Embryonic facial prominence (tissue), 1 donor: ENCODE measurements around the gene POLL.
"Not testable (repeated sequence)": the region's sequence is repeated elsewhere in the genome, so short reads cannot be mapped to it uniquely, and the experiment has no call there.

Experiments used
- DNase-seq: peaks from one replicate; pipeline ENCODE4 v3.0.0-alpha.2; 2016; ENCODE audit errors: extremely low spot score

POLL gene

DNA sequence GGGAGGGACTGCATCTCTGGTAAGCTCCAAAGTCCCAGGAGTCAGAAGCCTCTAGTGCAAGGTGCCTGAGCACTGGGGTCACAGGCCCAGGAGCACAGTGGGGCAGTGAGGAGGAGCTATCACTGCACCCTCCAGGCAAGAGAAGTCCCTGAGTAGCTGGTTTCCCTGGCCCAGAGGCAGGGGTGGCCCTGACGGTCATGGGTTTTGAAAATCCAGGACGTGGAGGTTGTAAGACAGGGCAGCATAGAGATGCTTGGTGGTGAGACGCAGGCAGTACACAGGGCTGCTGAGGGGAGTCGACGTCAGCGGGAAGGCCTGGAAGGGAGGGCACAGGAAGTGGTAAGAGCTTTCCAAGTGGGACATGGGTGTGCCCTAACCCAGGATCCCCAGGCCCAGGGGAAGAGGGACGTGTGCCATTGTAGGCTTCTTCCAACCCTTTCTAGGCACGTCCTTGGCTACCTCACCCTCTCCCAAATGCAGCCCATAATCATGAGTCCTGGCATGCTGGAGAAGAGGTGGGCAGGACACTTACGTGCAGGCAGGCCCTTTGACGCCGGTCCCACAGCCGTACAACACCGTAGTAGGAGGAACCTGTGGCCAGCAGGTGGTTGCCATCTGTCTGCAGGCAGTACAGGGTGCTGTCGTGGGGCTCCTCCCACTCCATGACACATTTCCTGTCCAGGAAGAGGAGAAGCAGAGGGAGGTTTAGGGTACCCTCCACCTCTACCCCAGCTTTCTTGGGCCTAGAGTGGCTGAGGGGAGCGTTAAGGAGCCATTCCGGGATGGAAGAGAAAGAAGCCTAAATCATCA, 23.2 kb upstream of the POLL start:
- no peak for DNase-seq

DNA sequence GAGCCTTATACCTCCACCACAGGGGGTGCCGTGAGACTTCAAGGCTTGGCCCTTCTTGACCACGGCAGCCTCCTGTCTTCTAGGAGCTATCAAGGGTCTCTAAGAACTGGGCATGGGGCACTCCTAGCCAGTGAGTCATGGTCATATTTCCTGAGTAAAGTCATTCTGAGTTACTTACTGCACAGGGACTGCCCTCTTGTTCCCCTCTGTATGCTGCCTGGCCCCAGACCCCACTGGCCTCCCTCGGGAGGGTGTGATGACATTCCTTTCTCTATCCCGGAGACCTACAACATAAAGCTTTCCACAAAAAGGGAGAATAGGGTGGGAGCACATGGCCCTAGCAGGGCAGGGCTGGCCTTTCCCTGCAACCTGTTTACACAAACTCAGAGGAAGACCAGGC, 21.4 kb upstream of the POLL start:
- DNase-seq: no peak

DNA sequence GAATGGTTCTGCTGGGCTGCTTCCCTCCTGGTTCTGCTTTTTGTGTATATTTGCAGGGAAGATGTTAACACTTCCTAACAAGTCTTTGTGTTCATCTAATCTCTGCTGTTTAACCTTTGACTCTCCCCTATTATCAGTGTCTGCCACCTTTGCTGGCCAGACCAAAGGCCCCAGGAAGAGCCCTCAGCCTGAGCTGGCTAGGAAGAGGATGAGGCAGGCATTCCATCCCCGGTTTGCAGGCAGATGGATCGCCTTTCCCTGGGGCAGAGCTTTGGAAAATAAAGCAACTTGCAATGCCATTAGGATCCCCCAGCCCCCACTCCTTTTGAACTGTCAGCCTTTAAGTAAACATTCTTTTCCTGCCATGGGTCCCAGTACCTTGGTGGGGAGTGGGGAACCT, 19.1 kb upstream of the POLL start:
- DNase-seq: no peak

DNA sequence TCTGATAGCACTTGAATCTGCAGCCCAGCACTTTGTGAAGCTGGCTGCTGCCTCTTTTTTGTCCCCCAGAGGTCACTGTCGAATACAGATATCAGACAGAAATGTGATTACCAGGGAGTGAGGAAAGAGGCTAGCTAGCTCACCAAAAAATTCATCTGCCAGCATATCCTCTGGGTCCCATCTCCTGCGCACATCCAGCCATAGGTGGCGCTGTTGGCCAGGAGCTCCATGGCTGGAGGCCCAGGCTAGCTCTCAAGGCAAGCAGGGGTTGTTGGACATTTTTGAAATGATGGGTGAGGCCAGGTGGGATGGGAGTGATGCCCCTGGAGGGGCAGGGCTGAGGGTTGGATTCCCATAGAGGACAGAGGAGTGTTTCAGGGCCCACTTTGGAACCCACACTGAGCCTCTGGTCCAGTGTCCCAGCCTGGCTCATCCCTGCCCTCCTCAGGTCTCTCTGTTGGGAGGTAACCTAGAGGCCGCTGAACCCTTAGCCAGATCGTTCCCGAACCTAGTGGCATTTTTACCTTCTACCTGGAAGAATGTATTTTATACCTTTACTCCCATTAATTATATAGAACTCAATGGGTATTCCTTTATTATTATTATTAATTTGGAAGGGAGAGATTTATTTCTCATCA, 14.8 kb upstream of the POLL start:
- DNase-seq: no peak

DNA sequence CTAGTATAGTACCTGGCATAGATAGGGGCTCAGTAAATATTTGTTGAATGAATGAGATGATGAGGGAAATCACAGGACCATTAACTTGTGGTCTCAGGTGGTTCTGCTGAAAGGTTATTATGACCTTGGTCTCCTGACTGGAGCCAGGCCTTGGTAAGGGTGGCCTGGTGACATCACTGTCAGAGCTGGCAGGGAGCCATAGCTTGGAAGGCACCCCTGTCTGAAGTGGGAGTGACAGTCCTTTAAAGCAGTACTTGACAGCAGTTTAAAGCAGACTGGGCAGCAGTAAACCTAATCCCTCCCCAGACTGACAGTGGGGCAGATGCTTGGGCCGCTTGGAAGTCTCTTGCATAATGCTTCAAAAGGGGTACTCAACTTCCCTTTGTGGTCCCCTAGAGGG, 13.5 kb upstream of the POLL start:
- DNase-seq: no peak

DNA sequence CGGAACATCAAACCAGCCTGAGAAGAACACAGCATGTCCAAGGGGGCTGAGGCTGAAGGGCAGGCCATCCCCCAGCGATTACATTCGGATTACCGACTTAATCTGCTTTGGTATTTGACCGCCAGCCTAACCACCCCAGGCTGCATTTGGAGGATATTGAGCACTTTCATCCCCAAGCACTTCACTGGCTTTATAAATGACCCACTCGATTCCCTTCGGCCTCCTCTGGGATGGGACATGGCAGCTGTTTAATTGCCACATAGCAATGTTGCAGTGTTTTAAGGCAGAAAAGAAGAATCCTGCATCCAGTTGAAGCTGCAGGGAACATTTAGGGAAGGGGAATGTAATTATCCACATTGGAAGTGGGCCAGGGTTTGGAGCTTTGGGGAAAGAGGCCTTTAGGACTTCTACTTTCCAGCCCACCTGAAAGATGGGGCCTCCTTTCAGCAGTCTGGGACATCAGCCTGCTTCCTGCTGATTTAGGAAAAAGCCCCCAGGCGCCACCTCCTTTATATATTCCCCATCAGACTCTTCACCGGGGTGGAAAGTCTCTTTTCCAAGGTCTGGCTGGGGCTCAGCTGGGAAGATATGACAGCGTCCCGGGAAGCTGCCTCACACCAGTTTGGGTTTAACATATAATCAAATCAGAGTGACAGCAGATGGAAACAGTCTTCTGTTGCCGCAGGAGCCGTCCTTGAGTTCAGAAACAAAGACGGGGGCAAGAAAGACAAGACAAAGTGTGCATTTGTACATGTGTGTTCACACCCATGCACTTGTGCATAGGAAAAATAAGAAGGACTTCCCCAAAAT, 9.2 kb upstream of the POLL start:
- no peak for DNase-seq

DNA sequence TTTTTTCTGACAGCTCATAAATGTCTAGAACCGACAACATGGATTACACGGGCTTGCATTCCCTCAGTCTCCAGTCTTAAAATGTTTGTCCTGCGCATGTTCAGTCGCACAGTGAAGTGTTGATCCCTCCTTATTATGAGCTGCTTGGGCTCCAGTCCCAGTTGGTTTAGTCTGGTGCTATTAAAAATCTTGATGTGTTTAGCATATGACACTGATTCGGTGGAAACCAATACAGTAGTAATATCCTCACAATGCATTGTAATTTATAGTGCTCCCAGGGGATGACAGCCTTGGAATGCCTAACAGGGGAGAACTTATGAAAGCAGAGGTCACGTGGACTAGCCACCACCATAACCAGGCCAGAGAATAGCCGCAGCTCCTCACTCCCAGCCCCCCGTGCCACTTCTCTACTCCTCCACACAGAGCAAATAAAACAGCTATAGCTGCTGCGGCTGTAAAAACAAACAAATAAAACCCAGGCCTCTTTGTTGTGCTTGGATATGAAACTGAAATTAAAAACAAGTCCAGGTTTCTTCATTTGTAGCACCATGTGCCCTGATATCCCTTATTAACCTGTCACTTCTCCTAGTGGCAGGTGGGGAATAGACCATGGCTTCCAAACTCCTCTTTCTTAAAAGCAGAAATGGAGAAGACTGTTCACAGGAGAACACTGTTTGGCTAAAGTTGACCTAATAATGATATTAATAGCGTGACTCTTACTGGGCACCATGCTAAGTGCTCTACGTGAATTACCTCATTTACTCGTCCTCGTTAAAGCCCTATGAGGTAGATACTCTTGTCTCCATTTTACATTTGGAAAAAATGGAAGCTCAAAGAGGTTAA, 7.8 kb upstream of the POLL start:
- no peak for DNase-seq

DNA sequence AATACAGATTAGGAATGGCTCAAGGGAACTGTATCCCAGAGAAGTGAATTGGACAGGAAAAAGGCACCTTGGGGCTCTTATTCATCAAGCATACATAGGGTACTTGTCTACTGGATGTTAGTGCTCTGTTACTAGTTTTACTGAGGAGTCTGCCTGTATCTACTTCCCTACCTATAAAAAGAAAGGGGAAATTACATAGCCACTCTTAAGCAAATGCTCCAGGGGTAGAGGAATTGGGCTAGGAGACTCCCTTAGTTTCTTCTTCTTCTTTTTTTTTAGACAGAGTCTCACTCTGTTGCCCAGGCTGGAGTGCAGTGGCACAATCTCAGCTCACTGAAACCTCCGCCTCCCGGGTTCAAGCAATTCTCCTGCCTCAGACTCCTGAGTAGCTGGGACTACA, 5.3 kb upstream of the POLL start:
- not testable (repeated sequence) for DNase-seq

DNA sequence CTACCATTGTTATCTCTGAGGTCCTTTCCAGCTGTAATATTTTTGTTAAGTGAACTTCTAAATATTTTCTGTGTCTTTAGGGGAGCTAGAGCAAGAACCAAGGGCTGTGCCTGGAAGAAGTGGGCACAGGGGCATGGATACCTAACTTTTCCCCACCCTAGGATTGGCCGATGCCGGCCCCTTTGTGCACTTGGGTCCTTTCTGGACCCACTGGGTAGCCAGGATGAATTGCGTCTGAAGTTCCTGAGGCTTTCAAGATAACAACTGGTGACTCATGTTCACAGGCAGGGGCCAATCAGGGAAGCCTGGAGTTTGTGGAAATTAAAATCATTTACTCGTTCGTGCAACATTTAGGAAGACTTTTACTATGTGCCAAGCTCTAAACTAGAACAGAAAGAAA, 822 bp upstream of the POLL start:
- no peak for DNase-seq

DNA sequence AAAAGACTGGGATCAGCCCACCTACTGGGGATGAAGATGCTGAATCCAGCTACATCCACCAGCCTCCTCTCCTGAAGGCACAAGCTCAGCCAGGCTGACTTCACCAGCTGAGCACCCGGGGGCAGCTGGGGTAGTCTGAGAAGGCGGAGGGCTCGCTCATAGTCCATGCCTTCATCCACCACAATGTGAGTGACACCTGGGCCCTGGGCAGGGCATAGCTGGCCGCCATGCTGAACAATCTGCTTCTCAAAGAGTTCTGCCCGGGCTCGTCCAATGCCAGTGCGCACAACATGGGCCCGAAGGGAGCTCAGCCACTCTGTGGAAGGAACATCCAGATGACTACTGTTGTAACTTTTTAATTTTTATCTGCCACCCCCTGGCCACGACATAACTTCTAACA, 2.2 kb downstream of the POLL start:
- DNase-seq: no peak

DNA sequence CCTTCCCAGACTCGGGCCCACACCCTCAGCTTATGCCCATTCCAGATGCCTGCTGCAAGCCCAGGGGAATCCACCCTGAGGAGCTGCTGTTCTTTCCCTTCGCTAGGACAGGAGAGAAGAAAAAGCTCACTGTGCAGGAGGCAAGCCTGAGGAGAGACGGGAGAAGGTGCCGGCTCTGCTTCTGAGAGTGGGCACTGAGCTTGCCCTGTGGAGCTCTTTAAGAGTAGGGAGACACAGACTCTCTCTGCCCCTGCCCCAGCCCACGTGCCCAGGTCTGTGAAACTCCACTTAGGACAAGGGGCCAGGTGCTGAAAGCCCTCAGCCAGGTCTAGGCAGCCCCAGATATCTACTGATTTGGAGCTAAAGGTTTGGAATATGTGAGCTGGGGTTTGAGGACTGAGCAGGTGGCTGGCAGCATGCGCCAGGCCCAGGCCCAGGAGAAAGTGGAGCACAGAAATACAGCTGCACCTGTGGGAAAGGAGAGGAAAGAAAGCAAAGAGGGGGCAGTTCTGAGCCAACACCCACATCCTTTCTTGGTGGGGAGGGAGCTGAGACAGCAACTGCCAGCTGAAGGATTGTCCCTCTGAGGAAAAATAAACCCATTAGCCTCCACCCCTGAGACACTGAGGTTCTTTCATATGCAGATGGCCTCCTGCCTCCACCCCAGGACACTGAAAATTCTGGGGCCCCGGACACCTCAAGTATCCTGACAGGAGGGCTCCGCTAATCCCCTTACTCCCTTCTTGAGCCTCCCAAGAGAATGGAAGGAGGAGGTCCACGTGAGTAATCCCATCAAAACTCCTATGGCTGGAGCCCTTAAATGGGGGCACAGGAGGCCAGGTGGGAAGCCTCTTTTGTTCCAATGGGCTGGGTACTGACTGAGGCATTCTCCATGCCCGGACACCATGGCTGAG, 7.3 kb downstream of the POLL start:
- DNase-seq: no peak

DNA sequence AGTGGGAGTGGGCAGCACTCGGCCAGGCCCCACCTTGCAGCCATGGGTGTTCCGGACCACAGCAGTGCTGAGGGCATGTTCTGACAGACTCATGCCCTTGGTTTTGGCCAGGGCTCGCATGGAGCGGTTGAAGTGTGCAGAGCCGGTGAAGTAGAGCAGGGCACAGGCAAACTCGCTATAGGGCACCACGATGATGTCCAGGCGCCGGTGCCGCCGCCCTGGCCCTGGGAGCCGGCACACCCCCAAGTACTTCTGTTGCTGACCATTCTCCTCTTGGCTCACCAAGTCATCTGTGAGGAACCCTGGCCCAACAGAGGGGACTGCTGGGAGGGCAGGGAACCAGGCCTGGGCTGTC, 8.6 kb downstream of the POLL start:
- no peak for DNase-seq

DNA sequence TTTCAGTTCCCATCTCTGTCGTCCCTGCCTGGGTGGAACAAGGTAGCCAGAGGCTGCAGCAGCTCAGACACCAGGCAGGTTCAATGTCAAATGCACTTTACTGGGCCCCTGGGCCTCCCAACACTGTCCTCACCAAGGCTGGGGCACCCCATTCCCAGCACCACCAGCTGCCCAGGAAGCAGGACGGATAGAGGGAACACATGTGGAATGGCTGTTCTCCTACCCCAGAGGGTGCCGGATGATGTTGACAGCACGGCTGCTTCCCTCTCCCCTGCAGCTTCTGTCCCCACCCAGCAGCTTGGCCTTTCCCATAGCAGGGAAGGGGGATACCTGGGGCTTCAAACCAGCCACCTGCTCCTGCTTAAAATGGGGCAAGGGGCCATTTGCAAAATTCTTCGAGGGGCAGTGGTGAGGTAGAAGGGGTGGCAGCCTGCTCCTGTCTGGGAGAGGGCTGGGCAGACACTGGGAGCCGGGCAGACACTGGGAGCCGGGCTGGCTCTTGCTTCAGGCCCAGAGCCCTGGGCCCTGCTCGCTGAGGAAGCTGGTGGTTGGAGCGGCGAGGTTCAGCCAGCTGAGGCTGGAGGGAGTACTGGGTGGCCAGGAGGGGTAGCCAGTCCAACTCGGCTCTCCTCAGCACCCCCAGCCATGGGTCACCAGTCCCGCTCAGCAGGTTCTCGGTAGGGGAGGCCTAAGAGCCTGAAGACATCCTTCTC, 9.1 kb downstream of the POLL start:
- DNase-seq: no peak

DNA sequence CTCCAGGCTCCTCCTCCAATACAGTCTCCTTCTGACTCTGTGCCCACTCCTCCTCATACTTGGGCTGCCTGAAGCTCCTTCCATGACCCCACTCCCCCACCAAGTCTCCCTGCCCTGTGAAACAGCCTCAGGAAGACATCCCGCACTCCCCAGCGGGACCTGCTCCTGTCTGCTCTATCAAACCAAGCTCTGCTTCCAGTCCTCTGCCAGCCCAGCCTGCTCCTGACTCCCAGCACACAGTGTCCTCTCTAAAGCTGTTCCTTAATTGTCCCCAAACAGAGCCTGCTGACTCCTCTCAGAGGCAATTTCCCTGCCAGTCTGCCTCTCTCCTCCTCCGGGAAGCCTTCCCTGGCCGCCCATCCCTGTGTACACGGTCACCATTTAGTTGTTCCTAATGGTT, 9.9 kb downstream of the POLL start:
- DNase-seq: no peak

DNA sequence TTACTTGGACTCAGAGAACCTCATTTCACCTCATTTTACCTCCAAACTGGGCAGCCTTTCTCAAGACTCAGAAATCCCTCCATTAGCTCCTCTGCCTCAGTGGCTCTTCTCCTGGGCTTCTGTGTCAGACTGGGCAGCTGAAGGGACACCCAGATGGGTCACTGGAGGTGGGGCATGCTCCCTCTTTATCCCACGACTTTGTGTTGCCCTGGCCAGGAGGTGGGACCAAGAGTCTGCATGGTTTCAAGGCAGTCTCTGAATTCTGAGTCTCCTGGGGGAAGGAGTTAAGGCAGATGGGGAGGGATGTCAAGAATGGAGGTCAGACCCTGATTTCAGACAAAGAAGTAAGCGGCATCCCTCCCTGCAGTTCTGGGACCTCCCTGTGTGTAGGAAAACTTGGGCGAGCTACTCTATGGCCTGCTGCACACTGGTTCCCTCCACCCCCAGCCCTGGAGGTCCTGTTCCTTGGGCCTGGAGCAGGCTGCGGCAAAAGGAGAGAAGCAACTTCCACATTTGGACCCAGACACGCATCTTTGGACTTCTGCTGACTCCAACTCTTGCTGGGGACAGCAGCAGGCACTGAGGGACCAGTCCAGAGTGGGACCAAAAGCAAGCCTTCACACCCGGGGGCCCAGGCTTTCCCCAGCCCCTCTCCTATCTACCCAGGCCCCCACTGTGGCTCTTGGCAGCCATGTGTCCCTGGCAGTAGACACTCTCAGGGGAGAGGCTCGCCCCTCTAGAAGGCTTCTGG, 10.8 kb downstream of the POLL start:
- no peak for DNase-seq

DNA sequence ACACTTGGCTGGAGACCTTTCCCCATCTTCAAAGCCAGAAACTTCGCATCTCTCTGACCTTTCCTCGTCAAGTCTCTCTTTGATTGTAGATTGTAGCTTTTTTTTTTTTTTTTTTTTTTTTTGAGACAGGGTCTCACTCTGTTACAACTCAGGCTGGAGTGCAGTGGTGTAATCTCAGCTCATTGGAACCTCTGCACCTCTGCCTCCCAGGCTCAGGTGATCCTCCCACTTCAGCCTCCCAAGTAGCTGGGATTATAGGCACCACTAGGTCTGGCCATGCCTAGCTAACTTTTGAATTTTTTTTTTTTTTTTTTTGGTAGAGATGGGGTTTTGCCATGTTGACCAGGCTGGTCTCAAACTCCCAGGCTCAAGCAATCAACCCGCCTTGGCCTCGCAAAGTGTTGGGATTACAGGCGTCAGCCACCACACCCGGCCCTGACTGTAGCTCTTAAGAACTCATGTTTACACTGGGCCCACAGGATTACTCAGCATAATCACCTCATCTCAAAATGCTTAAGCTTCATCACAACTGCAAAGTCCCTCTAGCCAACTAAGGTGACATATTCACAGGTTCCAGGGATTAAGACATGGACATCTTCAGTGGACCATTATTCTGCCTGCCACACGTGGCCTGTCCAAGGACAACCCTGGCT, 11.7 kb downstream of the POLL start:
- DNase-seq: no peak

DNA sequence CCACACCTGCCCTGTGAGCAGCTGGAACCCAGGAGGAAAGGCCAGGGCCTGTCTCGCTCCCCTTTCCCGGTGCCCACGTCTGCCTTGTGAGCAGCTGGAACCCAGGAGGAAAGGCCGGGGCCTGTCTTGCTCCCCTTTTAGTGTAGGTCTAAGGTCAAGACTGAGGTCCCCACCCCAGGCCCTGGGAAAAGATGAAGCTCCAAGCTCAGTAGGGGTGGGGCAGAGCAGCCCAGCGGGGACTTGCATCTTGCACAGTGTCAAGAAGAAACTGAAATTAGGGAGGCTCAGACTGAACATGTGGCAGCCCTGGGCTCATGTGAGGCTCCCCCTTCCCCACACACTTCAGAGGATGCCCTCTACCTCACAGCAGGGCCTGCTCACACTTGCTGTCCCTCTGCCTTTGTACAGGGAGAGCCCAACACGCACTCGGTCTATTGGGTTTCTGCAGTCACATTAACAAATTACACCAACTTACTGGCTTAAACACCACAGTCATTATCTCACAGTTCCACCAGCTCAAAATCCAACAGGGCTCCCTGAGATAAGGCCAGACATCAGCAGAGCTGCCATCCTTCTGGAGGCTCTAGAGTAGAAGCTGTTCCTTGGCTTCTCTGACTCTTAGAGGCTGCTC, 12.4 kb downstream of the POLL start:
- no peak for DNase-seq

DNA sequence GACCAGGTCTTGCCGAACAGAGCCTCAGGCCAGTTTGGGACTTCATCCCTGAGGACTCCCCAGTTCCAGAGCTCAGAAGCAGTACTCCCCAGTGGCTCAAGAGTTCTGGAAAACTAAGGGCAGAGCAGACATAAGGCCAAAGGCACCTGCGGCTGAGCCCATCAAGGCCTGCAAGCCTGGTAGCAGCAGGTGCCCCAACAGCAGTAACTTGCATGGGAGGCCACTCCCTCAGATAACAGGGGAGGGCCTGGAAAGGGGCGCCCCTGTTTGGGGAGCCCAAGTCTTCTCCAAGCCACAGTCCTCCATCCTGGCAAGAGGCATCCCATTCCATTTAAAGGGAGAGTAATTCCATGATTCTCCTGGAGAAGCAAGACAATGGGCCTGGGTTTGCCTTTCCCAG, 13.0 kb downstream of the POLL start:
- DNase-seq: no peak
